ENCODE data around the gene CIRBP.

GRCh38 chr19:1274852-1275259 lies 5.7 kb downstream of the CIRBP start:
- TF ChIP-seq POLR2A (IDR thresholded peaks at IDR 0.05) (no peak), CTCF (IDR thresholded peaks at IDR 0.05) (no peak), POLR2AphosphoS5 (IDR thresholded peaks at IDR 0.05) (no peak), EP300 (IDR thresholded peaks at IDR 0.05) (no peak)
